ENCODE measurements around the gene PRODH.
"Not testable (repeated sequence)": the region's sequence is repeated elsewhere in the genome, so short reads cannot be mapped to it uniquely, and the experiment has no call there.

The PRODH gene, protein sequence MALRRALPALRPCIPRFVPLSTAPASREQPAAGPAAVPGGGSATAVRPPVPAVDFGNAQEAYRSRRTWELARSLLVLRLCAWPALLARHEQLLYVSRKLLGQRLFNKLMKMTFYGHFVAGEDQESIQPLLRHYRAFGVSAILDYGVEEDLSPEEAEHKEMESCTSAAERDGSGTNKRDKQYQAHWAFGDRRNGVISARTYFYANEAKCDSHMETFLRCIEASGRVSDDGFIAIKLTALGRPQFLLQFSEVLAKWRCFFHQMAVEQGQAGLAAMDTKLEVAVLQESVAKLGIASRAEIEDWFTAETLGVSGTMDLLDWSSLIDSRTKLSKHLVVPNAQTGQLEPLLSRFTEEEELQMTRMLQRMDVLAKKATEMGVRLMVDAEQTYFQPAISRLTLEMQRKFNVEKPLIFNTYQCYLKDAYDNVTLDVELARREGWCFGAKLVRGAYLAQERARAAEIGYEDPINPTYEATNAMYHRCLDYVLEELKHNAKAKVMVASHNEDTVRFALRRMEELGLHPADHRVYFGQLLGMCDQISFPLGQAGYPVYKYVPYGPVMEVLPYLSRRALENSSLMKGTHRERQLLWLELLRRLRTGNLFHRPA

DNA sequence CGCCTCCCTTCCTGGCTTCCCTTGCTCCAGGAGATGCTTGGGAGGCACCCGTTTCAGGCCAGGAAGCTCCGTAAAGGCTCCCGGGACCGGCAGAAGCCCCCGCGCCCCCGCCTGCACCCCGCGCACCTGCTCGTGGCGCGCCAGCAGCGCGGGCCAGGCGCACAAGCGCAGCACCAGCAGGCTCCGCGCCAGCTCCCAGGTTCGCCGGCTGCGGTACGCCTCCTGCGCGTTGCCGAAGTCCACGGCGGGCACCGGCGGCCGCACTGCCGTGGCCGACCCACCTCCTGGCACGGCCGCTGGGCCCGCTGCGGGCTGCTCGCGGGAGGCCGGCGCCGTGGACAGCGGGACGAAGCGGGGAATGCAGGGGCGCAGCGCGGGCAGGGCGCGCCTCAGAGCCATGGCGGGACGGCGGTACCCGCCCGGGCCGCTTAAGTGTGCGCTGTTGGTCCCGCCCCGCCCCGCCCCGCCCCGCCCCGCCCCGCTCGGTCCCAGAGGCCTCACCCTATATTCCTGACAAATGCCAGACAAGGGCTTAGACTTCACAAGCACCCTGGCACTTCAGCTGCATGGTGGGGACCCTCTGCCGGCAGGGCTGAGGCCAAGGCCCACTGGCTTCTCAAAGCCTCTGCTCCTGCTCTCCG lies at the start of gene PRODH:
Gene PRODH (minus strand): TSS at position 405 of the 641 bp plus-strand sequence. CDS start 6 bp downstream, at position 399.
- DNase-seq (ENCODE audit: low read depth in 2 of 2) = no peak

DNA sequence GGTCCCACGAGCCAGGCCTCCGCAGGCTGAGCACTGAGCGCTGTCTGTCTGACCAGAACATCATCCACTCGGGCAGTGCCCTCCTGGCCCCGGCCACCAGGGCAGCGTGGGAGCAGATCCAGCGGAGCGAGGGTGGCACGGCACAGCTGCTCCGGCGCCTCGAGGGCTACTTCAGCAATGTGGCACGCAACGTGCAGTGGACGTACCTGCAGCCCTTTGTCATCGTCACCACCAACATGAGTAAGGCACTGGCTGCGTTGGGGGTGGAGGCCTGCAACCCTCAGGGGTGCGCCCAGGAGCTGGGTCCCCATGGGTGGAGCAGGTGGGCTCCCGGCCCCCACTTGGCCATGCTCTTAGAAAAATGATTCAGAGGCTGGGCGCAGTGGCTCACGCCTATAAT lies 49.7 kb upstream of the PRODH start:
- DNase-seq (ENCODE audit: low read depth in 2 of 2) = no peak

DNA sequence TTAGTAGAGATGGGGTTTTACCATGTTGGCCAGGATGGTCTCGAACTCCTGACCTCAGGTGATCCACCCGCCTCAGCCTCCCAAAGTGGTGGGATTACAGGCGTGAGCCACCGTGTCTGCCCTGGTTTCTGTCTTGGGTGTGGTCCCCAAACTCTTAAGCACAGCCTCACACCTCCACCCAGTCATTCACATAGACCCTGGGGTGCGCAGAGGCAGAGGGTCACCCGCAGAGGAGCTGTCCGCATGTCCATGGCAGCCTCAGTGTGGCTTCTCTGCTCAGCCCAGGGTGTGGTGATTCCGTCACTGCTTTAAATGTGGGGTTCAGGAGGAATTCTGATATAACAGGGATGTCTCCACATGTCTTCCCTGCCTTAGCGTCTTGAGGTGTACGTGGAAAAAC lies 48.5 kb upstream of the PRODH start:
- no peak for DNase-seq (ENCODE audit: low read depth in 2 of 2)

DNA sequence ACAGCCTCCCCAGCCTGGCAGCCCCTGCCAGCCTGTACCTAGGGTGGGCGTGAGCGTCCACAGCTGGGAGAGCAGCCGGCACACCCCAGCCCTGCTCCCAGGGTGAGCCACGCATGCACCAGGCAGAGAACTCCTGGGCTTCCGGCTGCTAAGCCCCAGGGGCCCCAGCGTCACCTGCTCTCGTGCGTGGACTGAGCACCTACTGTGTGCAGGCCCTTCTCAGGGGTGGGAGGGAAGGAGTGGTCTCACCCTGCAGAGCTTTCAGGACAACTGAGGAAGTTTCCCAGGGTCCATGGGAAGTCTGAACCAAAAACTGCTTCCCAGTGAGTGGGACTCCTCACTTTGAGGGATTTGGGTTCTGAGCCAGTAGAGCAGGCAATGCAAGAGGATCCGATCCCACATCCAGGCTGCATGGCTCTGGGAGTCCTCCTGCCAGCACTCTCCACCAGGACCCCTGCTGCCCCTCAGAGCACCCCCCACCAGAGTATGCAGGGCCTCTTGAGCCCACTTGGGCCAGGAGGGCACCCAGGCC lies 47.1 kb upstream of the PRODH start:
- DNase-seq (ENCODE audit: low read depth in 2 of 2) = no peak

DNA sequence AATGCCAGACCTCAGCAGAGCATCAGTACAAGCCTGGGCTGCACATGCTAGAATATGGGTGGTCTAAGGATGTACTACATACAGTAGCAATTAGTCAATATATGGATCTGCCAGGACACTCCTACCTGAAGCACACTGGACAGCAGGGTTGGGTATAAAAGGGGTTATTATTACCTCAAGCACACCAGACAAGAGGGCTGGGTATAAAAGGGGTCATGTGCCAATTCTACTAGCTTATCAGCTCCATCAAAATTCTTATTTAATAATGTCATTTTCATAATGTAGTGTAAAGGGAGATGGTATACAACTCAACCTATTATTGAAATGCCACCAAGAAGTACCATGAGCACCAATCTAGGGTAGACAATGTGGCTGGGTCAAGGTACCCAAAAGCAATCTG lies 44.7 kb upstream of the PRODH start:
- no peak for DNase-seq (ENCODE audit: low read depth in 2 of 2)

DNA sequence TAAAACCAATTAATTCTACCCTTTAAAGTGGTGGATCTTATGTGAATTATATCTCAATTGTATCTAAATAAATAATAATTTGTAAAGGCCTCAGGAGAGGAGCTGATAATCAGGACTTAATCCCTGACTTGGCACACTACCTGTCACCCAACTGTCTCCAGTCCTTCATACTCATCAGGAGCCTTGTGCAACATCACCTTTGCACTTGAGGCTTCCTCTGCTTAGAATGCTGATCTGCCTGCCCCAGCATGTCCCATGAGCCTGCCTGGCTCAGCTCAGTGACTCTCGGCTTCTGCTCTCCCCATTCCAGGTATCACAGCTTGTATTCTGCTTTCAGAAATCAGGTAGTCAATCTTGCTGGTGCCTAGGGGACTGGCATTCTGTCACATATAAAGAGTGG lies 43.9 kb upstream of the PRODH start:
- DNase-seq (ENCODE audit: low read depth in 2 of 2) = no peak

DNA sequence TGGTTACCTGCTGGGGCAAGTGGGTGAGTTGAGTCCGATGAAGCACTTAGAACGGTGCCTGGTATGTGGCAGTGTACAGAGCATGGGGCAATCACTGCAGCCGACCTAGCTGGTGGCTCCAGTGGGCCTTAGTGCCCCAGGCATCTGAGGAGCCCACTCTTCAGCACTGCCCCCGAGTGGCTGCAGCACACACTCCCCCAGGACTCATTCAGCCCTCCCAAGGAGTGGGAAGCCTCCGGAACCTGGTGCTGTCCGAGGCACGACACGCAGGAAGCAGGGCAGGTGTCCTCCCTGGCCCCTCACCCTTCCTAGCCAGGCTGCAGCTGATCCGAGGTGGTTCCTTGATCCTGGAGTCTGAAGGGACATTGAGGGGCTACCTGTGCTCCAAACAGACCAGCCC lies 42.4 kb upstream of the PRODH start:
- no peak for DNase-seq (ENCODE audit: low read depth in 2 of 2)

DNA sequence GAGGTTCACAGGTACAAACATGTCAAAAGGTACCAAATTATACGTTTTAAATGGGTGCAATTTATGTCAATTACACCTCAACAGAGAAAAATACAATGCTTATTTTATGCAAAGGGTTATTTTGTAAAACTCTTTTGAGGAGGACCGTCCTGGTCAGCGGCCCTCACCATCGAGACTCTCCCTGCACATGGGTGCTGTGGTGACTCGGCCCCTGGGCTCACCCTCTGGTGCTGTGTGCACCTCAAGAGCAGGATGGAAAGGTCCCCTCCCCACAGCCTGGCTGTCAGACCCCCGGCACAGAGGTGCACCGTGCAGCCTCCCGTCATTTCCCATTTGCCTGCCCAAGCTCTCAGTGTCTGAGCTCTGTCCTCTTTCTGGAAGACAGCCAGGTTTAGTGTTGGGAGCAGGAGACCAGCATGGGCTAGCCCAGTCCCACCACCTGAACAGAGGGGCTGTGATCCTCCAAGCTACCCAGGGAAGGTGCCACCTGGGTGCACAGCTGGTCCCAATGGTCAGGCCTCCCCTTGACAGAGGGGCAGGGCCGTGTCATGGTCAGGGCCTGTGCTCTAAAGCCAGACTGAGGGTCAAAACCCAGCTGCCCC lies 41.8 kb upstream of the PRODH start:
- no peak for DNase-seq (ENCODE audit: low read depth in 2 of 2)

DNA sequence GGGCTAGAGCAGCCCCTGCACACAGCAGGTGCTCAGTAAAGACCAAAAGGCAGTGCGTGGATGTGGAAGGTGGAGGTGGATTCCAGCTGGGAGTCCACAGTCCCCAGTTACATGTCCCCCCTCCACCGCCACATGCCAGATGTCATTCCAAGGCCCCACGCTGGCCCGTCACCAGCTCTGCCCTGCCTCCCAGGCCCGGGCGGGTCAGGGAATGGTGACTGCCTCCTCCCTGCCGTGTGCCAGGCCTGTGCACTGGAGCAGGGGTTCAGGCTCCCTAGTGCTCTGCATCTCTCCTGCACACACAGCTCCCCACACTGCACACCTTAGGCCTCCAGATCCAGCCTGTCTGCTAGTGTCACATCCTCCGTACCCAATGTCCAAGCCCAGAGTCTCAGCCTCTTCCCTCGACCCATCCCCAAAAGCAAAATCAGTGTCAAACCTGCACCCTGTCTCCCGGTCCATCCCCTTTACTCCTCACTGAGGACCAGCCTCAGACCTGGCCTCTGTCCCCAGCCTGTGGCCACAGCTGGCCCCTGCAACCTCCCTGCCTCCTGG lies 40.2 kb upstream of the PRODH start:
- DNase-seq (ENCODE audit: low read depth in 2 of 2) = no peak

DNA sequence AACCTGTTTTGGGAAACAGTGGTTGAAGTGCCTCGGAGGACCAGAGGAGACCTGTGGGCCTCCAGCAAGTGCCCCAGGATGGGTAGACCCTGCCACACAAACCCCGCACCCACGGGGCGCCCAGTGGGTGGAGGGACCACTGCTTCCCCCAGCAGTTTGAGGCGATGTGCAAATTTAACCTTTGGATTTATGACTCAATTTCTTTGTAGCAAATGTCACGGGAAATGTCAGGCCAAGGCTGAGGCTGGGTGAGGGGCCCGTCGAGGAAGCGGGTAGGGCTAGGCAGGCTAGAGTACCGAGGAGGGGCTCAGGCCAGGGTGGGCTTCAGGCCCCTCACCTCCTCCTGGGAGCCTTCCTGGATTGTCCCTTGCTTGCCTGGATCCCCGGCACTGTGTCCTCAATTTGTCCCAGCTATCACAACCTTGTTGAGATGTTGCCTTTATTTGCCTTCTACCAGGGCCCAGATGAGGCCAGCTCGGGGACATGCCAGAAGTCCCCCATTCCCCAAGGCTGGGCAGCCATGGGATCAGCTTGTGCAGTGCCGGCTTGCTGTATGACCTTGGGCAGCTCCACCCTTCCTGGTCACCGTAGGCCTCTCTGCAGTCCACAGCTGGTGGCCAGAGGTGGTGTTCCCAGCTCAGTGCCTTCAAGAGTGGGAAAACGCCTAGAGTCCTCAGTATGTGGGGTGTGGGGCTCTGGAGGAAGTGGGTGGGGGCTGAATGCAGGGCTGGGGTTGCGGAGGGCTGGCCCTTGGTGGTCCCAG lies 39.5 kb upstream of the PRODH start:
- DNase-seq (ENCODE audit: low read depth in 2 of 2) = no peak

DNA sequence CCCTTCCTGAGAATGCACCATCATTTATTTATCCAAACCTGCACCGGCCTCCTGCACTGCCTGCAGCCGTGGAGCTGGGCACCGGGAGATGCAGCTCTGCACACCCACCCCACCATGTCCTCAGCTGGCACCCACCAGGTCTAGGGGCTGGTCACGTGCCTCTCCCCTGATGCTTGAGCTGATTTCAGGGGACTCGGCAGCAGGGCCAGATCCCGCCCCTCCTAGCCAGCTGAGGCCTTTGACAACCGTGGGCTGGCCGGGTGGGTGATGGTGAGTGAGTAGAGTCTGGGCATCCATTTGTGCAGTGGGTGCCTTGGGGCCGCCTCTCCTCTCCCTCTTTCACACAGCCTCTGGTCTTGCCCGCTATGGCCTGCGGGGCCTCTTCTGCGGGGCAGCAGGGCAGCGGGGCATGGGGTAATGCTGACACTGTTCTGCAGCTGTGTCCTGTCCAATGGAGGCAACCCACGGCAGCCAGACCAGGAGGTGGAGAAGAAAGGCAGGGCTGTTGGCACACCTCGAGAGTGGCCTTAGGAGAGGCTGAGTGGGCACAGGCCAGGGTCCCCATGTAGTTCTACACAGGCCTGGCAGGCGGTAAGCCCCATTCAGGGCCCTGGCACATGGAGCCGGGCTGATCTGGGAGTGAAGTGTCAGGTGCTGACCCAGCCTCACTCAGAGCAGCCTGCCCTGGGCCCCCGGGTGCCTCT lies 38.5 kb upstream of the PRODH start:
- DNase-seq (ENCODE audit: low read depth in 2 of 2) = no peak

DNA sequence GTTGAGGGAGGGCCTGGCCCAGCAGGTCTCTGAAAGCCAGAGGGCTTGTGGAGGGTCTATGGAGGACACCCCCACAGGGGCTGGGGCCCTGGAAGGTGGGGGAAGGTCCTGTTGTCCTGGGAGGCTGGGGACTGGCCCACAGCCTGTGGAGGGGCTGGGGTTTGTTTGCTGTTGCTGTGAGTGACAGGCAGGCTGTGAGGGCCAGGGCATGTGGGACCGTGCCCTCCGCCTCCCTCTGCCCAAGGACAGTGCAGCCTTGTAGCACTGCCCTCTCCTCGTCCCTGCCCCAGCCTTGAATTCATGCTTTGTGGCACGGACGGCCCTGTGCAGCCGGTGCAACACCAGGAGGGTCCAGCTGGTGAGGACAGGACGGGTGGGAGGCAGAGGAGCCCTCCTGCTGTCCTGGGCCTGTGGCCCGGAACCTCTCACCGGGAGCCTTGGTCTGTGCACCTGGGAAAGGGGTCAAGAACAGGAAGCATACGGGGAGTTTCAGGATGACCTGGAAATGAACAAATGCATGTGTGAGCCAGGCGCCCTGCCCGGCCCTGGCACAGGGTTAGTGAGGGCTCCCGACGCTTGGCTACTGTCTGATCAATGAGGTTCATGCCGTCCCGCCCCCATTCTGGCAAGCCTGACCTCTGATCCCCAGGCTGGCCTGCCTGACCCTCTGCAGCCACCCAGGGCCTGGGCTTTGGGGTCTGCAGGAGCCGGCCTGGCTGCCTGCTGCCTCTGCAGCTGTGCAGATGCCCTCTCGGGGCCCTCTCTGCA lies 37.4 kb upstream of the PRODH start:
- no peak for DNase-seq (ENCODE audit: low read depth in 2 of 2)

DNA sequence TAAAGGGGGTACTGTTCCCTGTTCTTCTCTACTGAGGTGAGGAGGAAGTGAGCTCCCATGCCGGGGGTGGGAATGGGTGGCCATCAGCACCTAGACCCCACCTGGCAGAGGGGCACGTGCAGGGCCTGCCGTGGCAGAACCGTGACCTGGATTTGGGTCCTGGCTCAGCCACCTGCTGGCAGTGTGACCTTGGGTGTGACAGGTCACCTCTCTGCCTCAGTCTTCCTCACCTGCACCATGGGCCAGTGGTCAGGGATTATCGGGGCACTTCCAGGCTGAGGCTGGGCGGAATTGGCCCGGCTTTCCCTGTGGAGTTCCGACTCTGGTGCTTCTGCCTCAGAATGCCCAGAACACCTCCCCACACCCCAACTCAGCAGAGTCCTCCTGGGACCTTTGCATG lies 36.5 kb upstream of the PRODH start:
- DNase-seq (ENCODE audit: low read depth in 2 of 2) = not testable (repeated sequence)

DNA sequence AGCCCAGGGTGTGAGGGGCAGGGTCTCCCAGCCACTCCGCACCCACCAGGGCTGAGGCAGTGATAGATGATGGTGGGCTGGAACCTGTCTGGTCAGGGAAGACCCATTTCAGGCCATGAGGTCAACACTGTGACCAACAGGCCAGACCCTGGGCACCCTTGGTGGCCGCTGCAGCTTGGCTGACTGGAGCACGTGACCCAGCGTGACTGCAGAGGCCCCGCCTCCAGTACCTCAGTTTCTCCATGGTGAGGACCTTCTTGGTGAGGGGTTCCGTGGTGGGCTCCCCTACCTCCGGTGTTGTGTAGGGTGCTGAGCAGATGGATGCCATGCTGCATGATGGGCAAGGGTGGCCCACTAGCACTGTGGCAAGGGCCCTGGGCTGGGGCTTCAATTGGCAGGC lies 35.9 kb upstream of the PRODH start:
- not testable (repeated sequence) for DNase-seq (ENCODE audit: low read depth in 2 of 2)

DNA sequence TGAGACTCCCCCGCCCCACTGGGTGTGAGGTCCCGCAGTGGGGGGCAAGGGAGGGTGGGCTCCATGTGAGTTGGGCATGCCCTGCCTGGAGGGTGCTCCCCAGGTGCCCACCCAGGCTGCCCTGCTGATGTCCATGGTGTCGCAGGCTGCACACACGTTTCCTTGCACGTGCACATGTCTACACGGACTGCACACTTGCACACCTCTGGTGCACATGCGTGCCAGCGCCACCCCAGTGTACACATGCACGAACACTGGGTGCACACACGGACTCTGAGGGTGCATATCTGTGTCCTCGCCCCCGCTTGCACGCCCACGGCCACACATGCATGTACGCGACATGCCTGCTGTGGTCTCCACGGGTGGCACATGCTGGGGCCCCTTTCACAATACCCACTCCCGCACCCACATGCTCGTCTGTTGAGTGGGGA lies 35.2 kb upstream of the PRODH start:
- DNase-seq (ENCODE audit: low read depth in 2 of 2) = no peak

DNA sequence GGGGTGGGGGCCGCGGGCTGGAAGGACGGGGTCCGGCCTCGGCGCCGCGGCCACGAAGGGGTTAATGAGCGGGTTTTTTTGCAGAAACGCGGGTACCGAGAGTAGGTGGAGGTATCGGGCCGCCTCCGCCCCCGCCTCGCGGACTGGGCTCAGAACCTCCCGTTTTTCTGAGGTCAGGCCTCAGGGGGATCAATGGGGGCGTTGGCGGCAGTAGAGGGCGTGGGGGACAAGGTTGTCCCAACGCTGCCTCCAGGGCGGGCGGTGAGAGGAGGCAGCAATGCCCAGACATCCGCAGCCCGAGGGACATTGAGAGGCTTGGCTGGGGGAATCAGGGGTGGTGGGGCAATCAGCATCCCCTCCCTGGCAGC lies 34.8 kb upstream of the PRODH start:
- DNase-seq (ENCODE audit: low read depth in 2 of 2) = no peak

DNA sequence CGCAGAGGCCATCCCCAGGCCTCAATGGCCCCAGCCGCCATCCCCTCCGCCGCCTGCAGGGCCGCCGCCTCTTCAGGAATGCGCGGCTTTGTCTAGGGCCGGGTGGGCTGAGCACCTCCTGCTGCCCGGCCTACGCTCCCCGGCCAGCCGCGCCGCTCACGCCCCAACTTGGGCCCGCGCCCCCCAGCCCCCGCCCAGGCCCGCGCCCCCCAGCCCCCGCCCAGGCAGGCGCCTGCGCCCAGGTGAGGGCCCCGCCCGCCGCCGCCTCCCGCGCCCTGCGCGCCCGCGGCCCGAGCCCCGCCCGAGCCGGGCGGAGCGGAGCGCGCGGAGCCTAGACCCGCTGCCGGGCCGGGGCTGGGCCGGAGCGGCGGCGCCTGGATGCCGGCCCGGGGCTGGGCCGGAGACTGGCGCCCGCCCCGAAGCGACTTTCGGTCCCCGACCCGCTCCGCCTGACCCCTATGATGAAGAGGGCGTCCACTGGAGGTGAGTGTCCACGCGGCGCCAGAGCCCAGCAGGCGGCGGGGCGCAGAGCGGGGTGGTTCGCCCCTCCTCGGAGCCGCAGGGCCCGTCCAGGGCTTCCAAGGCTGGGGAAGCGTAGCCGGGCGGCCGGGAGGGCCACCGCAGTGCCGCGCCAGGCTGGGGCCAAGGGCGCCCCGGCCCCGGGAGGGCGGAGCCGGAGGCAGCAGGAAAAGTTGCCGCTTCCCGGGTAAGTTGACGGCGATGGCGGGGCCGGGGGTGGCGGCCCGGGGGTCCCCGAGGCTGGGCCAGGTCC lies 34.3 kb upstream of the PRODH start:
- no peak for DNase-seq (ENCODE audit: low read depth in 2 of 2)

DNA sequence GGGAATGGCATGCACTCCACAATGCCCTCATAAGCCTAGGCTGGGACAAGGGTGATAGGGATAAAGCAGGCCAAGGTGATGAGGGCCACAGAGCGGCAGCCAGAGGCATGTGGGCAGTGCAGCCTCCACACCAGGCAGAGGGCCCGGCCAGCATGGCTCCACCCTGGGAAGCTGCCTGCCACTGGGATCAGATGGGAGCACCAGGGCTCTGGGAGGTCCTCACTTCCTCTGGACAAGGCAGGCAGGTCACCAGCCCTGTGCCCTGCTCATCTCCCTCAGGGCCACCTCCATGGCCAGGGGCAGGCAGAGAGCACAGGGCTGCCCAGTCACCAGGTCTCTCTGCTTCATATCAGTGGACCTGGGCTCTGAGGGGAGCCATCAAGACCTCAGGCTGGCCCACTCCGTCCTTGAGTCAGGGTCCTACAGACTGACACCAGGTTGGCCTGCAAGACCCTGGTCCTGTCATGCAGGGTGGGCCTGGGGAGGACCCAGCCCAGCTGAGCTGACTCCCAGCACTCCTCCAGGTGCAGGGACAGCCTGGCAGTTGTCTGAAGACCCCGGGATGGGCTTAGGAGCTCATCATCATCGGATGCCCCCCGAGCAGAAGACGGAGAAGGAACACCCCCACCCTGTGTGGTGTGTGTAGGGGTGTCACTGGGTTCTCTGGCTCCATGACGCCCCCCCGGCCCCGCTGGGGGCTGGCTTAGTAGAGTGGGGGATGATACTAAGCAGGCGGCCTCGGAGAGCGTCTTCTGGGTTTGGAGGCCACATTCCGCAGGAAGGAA lies 33.3 kb upstream of the PRODH start:
- DNase-seq (ENCODE audit: low read depth in 2 of 2) = not testable (repeated sequence)
